Right lobe of liver (tissue), 4 donors: Measurements from ENCODE around the gene H3-3A.

Experiments used
- CTCF ChIP-seq, 4 donors: fragments of 200-600 bp in 3 of 4; fragments of 450-650 bp in 1 of 4; IDR thresholded peaks; one replicate each; pipeline versions ENCODE4 v1.5.1 to v1.8.0; 2016 to 2022; ENCODE audit warnings: antibody characterized with exemption in 4 of 4, mild to moderate bottlenecking in 2 of 4
- POLR2A ChIP-seq: fragments of 450-650 bp; IDR thresholded peaks from one replicate; pipeline ENCODE4 v1.6.1; 2017; ENCODE audit warnings: antibody characterized with exemption, mild to moderate bottlenecking
- donor health status: DM: no; HTN: no; CAD: no.
- donor health status: DM: no; HTN: no; CAD: no.
- donor health status: DM: no; HTN: yes; CAD: no.

GRCh38 chr1:226118357-226118756 is 55.8 kb downstream of the H3-3A start:
- no peak for TF ChIP-seq CTCF (IDR thresholded peaks at IDR 0.05)
- no peak for TF ChIP-seq POLR2A
